MG63 (cell line): Measurements from ENCODE around the gene SELENOS. TPM values are rescaled to one million over a fixed set of nuclear protein-coding genes. Genes with fewer than 3 reads are reported as not detected.
A peak's percentile ranks its signal among the peaks of the same experiment; 100 is the strongest.

Experiments used
- DNase-seq: peaks from one replicate; pipeline ENCODE4 v3.0.0-alpha.2; 2020
- H3K27me3 ChIP-seq: fragments of 250-450 bp; sonication (Bioruptor Pico); 2 replicates; pipeline ENCODE4 v1.5.1; 2020; ENCODE audit warnings: mild to moderate bottlenecking, moderate library complexity
- H3K36me3 ChIP-seq: fragments of 250-450 bp; sonication (Bioruptor Pico); 2 replicates; pipeline ENCODE4 v1.5.1; 2020; ENCODE audit warnings: mild to moderate bottlenecking, moderate library complexity
- H3K4me3 ChIP-seq: fragments of 250-450 bp; sonication (Bioruptor Pico); 2 replicates; pipeline ENCODE4 v1.5.1; 2020; ENCODE audit warnings: mild to moderate bottlenecking, moderate library complexity
- H3K9me3 ChIP-seq: fragments of 250-450 bp; sonication (Bioruptor Pico); 2 replicates; pipeline ENCODE4 v1.5.1; 2020; ENCODE audit warnings: mild to moderate bottlenecking, moderate library complexity
- total RNA-seq: library from RNA; depleted of rRNA; stranded (reverse); fragments of >200 nt; shearing (Covaris generic); gene quantifications from 2 replicates; pipeline ENCODE4 v1.2.3, GENCODE V29; 2014; ENCODE audit warnings: low replicate concordance; rRNA removed

The SELENOS gene, protein sequence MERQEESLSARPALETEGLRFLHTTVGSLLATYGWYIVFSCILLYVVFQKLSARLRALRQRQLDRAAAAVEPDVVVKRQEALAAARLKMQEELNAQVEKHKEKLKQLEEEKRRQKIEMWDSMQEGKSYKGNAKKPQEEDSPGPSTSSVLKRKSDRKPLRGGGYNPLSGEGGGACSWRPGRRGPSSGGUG
- 131 and 133 TPM in 2 replicates for total RNA-seq

DNA sequence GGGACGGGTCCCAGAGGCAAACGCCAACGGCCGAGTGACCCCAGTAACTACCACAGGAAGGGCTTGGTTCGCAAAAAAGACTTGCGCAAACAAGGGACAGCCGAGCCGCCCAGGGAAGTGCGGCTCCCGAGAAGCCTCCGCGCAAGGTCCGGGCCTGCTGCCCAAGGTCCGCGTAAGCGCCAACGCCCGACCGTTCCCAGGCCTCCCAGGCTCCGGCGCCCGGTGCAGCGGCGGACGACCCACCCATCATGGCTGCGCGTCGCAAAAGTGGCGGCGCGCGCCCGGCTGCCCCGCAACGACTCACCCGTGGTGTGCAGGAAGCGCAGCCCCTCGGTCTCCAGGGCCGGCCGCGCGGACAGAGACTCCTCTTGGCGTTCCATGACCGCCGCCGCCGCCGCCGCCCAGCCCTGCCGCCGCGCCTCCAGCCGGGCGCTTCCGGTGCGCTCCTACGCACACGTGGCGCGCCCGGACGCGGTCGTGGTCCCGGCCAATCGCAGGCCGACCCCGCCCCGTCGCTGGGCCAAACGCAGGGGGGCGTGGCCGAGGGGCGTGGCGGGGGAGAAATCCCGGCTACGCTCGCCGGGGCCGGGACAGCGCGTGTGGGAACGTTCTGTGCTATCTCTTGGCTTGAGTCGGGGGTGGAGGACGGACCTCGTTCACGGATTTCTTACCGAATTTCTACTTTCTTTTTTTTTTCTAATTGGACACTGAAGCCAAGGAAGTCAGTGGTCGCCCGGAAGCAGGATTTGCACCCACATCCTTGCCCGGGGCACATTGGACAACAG lies at the start of gene SELENOS:
Gene SELENOS, minus strand, starts transcription at position 448 of the 785 bp plus-strand sequence. Its CDS starts 68 bp downstream, at position 380.
- Histone ChIP-seq H3K4me3 (peak within 1 kb of the TSS; percentile 92), H3K36me3 (peaks cover 67% of the 10 kb centered on the region), H3K9me3 (no peaks in the 10 kb centered on the region), H3K27me3 (no peaks in the 10 kb centered on the region)
- peak; percentile 90 for DNase-seq

DNA sequence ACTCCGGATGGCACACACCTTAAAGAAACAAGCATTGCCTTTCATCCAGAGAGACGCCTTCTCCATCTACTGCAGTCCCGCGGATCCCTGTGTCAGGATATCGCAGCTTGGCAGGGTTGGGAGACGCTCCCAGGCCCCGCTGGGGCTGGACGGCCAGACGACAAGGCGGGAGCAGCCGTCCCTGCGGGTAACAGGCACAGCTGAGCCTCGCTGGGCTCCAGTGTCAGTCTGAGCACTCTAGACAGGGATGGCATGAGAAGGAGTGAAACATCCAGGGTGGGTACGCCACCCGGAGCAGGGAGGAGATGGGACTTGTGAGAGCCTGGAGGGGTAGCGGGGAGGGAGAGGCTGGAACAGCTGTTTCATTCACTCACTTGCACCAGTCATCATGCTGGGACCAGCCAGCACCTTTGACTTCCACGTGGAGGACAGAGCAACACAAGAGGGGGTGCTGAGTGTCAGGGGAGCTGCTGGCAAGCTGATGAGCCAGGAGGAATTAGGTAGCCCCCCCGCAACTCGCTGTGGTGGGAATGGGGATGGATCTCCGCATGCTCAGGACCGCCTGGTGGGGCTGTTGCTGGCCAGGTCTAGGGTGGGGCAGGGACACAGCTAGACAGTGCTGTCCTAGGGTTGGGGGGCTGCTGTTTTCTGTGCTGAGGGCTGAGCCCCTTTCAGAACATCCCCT lies 49.3 kb upstream of the SELENOS start:
- no peak for DNase-seq
- peaks cover 28% of the 10 kb centered on the region for H3K36me3 ChIP-seq
- H3K4me3 ChIP-seq, result no peak overlapping the region
- H3K9me3 ChIP-seq, result no peaks in the 10 kb centered on the region
- no peaks in the 10 kb centered on the region for H3K27me3 ChIP-seq

DNA sequence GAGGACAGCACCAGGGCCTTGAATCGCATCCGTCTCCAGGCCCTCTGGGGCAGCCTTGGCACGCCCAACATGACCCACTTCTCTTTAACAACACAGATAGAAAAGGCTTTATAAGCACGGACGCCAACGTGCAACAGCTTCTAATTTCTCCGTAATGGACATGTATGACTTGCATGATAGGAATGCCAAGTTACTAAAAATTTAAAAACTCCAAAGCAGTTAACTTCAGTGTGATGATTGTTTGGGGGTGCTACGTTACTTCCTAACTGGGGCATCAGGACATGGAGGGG lies 48.7 kb upstream of the SELENOS start:
- no peak for DNase-seq

DNA sequence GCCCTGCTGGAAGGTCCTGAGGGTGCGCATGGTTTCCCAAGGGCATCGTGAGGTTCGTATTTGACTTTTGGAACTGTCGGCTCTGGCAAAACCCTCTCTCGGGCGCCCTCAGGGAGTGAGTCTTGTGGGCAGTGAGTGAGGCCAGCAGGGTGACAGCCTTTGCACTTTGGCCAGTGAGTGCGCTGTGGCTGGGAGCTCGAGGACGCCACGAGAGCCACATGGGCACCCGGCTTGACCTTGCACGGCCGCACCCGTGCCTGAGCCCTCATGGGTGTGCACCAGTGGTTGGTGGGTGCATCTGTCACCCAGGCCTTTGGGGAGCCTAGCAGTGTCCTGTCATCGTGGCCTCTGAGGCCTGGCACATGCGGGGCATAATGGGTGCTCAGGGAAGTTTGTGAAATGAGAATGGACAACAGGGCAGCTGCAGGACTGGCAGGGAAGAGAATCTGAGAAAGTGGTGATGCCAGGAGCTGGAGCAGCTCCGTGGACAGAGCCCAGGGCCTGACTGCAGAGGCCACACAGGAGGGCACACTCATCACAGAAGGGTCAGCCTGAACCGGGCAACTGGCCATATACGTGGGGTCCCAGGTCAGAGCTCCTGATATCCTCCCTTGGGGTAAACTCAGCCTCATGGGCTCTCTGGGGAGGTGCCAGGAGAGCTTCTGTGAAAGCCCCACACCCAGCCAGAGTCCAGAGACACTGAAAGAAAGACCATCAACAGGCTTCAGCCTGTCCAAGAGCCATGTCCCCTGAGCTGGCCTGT lies 48.2 kb upstream of the SELENOS start:
- no peaks in the 10 kb centered on the region for H3K27me3 ChIP-seq
- no peaks in the 10 kb centered on the region for H3K9me3 ChIP-seq
- peaks cover 29% of the 10 kb centered on the region for H3K36me3 ChIP-seq
- H3K4me3 ChIP-seq, result no peak overlapping the region
- DNase-seq, result no peak

More for the DNA sequence above, 48.7 kb upstream of the SELENOS start:
- no peaks in the 10 kb centered on the region for H3K9me3 ChIP-seq
- peaks cover 26% of the 10 kb centered on the region for H3K36me3 ChIP-seq
- H3K4me3 ChIP-seq, result no peak overlapping the region
- no peaks in the 10 kb centered on the region for H3K27me3 ChIP-seq

DNA sequence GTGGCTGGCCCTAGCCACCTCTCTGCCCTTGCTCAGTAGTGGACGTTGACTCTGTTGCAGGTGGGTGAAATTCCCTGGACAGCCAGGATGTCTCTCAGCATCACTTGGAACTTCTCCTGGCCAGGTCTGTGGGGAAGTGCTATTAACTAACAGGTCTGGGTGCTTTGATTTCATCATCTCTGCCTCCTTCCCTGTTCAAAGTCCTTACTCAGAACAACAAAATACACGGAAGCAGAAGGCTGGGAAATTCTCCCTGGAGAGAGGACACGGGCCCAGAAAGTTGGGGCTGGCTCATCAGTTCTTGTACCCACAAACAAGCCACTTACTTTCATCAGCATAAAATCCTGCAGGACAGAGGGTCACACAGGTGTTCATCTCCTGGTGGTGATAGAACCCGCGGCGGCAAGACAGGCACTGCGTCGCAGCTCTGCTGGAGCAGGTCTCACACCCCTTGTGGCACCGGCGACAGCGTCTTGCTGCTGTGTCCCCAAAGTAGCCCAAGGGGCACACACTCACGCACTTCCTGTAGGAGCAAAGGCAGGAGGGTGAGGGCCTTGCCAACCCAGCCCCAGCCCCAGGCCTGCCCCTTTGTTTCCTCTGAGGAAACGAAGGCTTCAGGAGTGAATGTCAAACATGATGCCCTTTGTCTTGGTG lies 47.4 kb upstream of the SELENOS start:
- no peaks in the 10 kb centered on the region for H3K27me3 ChIP-seq
- peaks cover 34% of the 10 kb centered on the region for H3K36me3 ChIP-seq
- H3K4me3 ChIP-seq, result no peak overlapping the region
- H3K9me3 ChIP-seq, result no peaks in the 10 kb centered on the region
- no peak for DNase-seq

DNA sequence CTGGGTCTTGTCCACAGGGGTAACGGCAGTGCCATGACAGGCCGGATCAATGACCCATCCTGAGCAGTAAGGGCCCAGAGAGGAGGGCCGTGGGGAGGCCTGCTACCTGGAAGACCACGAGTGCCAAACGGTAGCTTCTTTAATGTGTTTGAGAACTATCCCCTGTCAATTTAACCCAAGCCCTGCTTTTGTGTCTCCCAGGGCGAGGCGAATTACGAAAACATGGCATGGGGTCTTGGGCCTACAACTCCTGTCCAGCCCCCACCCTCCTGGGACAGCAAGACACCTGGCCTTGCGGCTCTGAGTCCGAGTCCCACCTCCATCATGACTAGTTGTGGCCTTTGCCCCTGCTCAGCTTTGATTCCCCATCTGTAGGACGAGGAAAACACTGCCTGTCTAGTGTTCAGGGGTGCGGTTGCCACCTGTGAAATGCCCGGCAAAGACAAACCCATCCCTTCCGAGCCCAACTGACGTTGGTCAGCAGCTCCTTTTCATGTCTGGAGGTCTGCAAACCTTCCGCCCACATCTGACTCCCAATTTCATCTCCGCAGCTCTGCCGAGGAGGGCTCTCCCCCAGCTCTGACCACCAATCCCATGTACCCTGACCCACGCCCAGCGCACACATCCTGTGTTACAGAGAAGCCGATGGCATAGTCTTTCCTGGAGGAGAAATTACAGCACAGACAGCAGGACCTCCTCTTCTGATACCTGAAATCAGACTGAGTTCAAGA lies 46.7 kb upstream of the SELENOS start:
- Histone ChIP-seq H3K4me3 (no peak overlapping the region), H3K36me3 (peaks cover 34% of the 10 kb centered on the region), H3K9me3 (no peaks in the 10 kb centered on the region), H3K27me3 (no peaks in the 10 kb centered on the region)
- no peak for DNase-seq

DNA sequence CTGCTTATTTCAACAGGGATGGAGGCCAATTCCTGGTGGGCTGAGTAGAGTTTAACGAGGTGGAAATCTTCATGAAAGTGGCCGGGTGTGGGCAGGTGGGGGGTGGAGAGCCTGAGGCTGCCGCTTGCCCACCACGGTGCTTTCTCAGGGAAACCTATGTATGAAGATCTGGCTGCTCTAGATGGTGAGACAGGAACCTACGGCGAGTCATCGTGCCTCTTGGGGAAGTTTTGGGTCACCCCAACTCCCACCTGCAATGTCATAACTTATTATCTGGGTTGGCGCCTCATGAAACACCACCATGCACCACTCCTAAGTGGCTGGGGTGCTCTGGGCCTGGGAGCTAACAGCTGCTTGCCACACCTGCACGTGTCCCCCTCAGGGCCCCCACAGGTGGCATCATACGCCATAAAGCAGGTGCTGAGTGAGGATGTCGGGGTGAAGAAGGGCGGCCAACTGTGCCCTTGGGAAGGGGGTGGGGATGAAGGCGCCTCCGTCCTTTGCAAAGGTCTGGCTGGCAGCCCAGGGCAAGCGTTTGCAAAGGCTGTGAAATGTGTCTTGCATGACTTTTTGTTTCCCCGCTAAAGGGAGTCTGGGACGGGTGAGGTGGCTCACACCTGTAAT lies 45.7 kb upstream of the SELENOS start:
- Histone ChIP-seq H3K9me3 (no peaks in the 10 kb centered on the region), H3K4me3 (no peak overlapping the region), H3K27me3 (no peaks in the 10 kb centered on the region), H3K36me3 (peaks cover 34% of the 10 kb centered on the region)
- no peak for DNase-seq

DNA sequence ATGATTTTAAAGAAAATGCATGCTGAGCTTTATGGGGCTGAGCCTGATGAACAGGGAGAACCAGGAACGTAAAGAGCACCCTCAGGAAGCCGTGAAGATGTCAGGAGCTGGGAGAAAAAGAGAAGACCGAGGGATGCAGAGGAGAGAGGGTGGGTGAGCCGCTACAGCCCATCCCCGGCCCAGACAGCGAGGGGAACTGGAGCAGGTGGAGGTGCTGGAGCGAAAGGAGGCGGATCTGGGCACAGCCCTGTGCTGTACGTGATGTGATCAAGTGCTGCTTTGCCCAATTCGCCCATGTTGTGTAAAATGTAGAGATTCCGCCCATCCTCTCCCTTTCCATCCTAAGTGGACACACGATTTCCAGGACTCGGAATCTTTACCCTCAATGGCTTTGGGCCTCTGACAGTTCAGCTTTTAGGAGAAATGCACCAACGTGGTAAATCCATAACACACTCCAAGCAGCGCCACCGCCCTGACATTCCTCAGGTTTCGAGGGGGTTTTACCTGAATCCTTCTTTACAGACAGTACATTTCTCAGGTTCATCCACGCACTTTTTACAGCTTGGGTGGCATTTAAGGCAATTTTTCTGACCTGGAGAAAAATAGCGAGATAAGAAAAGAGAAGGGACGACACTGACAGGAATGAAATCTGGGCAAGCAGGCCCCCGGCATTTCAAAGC lies 44.9 kb upstream of the SELENOS start:
- no peaks in the 10 kb centered on the region for H3K9me3 ChIP-seq
- DNase-seq, result no peak
- H3K4me3 ChIP-seq, result no peak overlapping the region
- peaks cover 38% of the 10 kb centered on the region for H3K36me3 ChIP-seq
- H3K27me3 ChIP-seq, result no peaks in the 10 kb centered on the region

DNA sequence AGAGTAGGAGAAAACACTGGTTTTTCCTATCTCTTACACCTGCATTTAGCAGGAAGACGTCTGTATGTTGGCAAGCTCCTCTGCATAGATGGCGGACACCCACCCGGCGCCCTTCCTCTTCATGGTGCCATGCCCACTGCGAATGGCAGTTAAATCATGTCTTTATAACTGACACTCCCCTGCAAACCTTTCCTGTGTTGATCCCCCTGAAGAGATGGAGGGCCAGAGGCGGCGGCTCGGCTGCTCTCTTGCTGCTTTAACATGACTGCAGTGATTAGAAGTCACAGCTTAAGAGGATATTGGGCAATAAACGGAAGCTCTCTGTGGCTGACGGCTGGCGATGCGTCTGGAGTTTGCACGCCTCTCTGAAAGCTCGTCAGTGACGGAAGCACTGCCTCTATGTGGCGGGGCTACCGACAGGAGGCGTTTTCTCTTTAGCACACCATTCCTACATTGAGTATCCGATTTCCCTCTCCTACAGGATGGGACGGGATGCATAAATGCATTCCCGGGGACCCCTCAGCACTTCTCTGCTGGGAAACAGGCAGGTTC lies 43.3 kb upstream of the SELENOS start:
- H3K4me3 ChIP-seq, result no peak overlapping the region
- DNase-seq, result no peak

DNA sequence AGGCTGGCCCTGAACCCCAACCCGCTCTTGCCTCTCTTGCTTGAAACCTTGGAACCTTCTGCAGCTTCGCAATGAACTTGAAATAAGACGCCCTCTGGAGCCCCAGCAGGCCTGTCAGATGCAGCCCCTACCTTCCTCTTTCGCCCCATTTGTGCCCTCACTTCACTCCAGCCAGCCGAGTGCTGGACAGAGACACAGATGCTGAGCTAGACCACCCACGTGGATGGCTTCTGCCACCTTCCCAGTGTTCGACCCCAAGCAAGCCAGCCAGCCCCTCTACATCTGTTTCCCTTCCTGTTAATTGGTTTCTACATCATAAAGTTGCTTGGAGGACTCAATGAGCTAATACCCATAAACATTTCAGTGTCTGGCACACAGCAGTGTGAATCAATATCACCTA lies 41.6 kb upstream of the SELENOS start:
- H3K27me3 ChIP-seq, result no peaks in the 10 kb centered on the region
- H3K36me3 ChIP-seq, result peaks cover 39% of the 10 kb centered on the region
- no peak overlapping the region for H3K4me3 ChIP-seq
- no peaks in the 10 kb centered on the region for H3K9me3 ChIP-seq
- DNase-seq, result no peak

More for the DNA sequence above, 43.3 kb upstream of the SELENOS start:
- Histone ChIP-seq H3K9me3 (no peaks in the 10 kb centered on the region), H3K36me3 (peaks cover 39% of the 10 kb centered on the region), H3K27me3 (no peaks in the 10 kb centered on the region)

DNA sequence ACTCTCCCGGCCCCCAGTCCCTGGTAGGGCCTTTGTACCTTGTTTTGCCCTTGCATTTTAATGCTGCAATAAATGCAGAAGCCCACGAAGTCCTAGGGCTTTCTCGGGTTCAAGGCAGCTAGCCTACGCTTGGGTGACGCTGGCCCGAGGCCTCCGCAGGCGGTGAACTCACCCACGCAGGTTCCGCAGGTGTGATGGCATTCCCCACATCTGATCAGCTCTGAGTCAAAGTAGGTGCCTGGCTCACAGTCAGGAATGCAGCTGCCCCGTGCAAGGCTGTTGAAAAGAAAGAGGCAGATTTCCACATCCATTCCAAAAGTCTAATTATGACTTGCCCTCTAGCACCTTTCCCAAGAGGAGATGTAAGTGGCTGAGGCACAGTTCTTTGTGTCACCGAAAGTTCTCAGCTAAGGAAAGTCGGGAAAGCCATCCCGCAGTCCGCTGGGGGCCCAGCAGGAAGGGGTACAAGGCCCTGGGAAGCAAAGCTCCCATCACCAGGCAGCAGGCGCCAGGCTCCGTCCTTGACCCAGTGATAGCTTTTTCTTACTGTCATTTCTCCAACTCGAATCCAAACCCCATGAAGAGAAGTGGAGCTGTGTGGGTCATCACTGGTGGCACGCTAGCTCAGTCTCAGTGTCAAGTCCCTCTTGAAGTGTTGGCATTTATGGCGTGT lies 41.0 kb upstream of the SELENOS start:
- H3K9me3 ChIP-seq, result no peaks in the 10 kb centered on the region
- no peaks in the 10 kb centered on the region for H3K27me3 ChIP-seq
- DNase-seq, result no peak
- H3K36me3 ChIP-seq, result peaks cover 38% of the 10 kb centered on the region
- H3K4me3 ChIP-seq, result no peak overlapping the region

DNA sequence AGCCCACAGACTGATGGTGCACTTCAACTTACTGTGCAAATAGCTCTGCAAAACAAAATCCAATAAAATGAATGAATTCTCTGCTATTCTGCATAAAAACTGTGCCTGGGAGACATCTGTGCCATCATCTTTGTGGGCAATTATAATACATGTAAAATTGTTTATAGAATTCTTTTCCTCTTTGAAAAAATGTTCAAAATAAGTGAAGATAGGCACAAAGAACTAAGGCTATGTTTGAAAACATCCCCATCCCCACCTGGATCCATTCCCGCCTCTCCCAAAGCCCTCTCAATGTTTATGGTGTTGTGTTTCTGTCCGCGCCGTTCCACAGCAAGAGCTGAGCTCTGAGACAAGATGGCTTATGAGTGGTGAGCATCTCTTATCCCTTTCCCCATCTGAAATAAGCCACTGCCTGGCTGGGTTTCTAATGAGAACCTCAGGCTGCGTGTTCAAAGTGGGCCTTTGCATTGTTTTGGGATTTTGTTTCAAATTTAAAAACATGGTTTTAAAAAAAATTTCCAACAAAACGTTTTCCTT lies 40.1 kb upstream of the SELENOS start:
- Histone ChIP-seq H3K4me3 (no peak overlapping the region), H3K27me3 (no peaks in the 10 kb centered on the region), H3K36me3 (peaks cover 36% of the 10 kb centered on the region), H3K9me3 (no peaks in the 10 kb centered on the region)
- no peak for DNase-seq

DNA sequence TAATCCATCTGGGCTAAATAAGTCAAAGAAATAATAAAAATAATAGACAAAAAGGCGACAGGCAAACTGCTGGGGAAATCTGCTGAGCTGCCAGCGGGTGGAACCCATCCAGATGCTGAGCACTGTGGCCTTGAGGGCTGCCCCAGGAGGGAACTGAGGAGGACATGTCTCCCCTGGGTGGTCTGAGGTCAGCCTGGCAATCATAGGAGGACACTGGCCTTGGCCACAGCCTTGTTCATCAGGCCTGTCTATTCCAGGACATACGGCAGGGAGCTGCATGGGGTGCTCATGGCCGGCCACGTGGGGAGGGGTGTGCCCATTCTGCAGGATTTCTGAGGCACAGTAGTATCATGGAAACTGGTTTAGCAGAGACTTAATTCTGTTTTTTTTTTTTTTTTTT lies 39.2 kb upstream of the SELENOS start:
- no peaks in the 10 kb centered on the region for H3K9me3 ChIP-seq
- peaks cover 28% of the 10 kb centered on the region for H3K36me3 ChIP-seq
- DNase-seq, result no peak
- H3K4me3 ChIP-seq, result no peak overlapping the region
- no peaks in the 10 kb centered on the region for H3K27me3 ChIP-seq

DNA sequence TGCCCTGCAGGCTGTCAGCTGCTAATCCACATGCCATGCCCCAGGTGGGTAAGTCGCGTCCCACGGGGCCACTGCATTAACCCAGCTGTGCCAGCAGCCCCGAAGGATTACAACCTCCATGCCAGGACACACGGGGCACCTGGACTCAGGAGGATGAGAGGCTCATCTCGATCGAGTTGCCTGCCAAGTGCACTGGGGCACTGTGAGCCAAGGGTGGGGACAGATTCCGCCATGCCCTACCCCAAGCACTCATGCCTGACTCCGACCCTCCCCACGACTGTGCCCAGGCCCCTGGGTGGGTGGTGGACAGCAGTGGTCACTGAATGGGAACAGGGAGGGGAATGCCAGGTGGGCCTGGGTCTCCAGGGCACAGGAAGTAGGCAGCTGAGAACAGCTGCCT lies 38.5 kb upstream of the SELENOS start:
- no peak overlapping the region for H3K4me3 ChIP-seq
- H3K9me3 ChIP-seq, result no peaks in the 10 kb centered on the region
- DNase-seq, result no peak
- no peaks in the 10 kb centered on the region for H3K27me3 ChIP-seq
- H3K36me3 ChIP-seq, result peaks cover 22% of the 10 kb centered on the region
